NB4 (cell line): ENCODE results near the gene VAV3.

ENCODE experiments used
- POLR2A ChIP-seq: IDR thresholded peaks from 2 replicates; pipeline ENCODE4 v1.6.1; 2011; ENCODE audit warnings: mild to moderate bottlenecking; ENCODE audit not compliant: insufficient read length; ENCODE audit errors: extremely low read depth
- TF ChIP-seq, protein P1 (sequence below): IDR thresholded peaks from one replicate; pipeline ENCODE4 v1.5.1; 2012; ENCODE audit warnings: low read depth, low read length
- TF ChIP-seq, protein P2 (sequence below): IDR thresholded peaks from 2 replicates; pipeline ENCODE4 v1.6.1; 2011; ENCODE audit warnings: low read depth, low read length

- TF ChIP-seq, protein P1, sequence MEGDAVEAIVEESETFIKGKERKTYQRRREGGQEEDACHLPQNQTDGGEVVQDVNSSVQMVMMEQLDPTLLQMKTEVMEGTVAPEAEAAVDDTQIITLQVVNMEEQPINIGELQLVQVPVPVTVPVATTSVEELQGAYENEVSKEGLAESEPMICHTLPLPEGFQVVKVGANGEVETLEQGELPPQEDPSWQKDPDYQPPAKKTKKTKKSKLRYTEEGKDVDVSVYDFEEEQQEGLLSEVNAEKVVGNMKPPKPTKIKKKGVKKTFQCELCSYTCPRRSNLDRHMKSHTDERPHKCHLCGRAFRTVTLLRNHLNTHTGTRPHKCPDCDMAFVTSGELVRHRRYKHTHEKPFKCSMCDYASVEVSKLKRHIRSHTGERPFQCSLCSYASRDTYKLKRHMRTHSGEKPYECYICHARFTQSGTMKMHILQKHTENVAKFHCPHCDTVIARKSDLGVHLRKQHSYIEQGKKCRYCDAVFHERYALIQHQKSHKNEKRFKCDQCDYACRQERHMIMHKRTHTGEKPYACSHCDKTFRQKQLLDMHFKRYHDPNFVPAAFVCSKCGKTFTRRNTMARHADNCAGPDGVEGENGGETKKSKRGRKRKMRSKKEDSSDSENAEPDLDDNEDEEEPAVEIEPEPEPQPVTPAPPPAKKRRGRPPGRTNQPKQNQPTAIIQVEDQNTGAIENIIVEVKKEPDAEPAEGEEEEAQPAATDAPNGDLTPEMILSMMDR = no peak
- TF ChIP-seq POLR2A = no peak
- TF ChIP-seq, protein P2, sequence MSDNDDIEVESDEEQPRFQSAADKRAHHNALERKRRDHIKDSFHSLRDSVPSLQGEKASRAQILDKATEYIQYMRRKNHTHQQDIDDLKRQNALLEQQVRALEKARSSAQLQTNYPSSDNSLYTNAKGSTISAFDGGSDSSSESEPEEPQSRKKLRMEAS = no peak
Measured at GRCh38 chr1:107530543-107530942, 434.4 kb downstream of the VAV3 start.
